Progenitor cell of endocrine pancreas (in vitro differentiated cells): ENCODE results near the gene BEX2. TPM values are rescaled to one million over a fixed set of nuclear protein-coding genes. Genes with fewer than 3 reads are reported as not detected.
"Not testable (repeated sequence)": the region's sequence is repeated elsewhere in the genome, so short reads cannot be mapped to it uniquely, and the experiment has no call there.

Source experiments
- DNase-seq: peaks from one replicate; pipeline ENCODE4 v3.0.0; 2021; ENCODE audit warnings: low spot score; ENCODE audit not compliant: unreplicated experiment
- H3K27ac Mint-ChIP-seq: 2 replicates; pipeline ENCODE4 v1.8.0; 2021; ENCODE audit warnings: mild to moderate bottlenecking, moderate library complexity, mixed read lengths
- H3K27me3 Mint-ChIP-seq: 2 replicates; pipeline ENCODE4 v1.8.0; 2021; ENCODE audit warnings: mixed read lengths
- H3K36me3 Mint-ChIP-seq: 2 replicates; pipeline ENCODE4 v1.8.0; 2022; ENCODE audit warnings: mixed read lengths; ENCODE audit not compliant: insufficient read depth
- H3K4me1 Mint-ChIP-seq: 2 replicates; pipeline ENCODE4 v1.8.0; 2021; ENCODE audit warnings: low read depth, mixed read lengths
- H3K4me3 Mint-ChIP-seq: 2 replicates; pipeline ENCODE4 v1.8.0; 2021; ENCODE audit warnings: low read depth, mild to moderate bottlenecking, moderate library complexity, mixed read lengths
- H3K9me3 Mint-ChIP-seq: 2 replicates; pipeline ENCODE4 v1.8.0; 2021; ENCODE audit warnings: low read depth, mixed read lengths
- CTCF ChIP-seq: fragments of 200-600 bp; sonication (generic); IDR thresholded peaks from one replicate; pipeline ENCODE4 v1.5.0; 2021; ENCODE audit warnings: antibody characterized with exemption, mild to moderate bottlenecking; ENCODE audit not compliant: unreplicated experiment
- long read RNA-seq: library from polyadenylated mRNA; unstranded; transcript quantifications from one replicate; pipeline ENCODE4 v2.0.0, GENCODE V29; 2020
- total RNA-seq: library from RNA; stranded (reverse); gene quantifications from 2 replicates; pipeline ENCODE4 v1.2.1, GENCODE V29; 2021

Gene BEX2
- total RNA-seq, result 36.0 and 42.0 TPM in 2 replicates
- long read RNA-seq, transcript BEX2-202 (3 exons, 899 nt), result major isoform, 7 of 8 reads
- long read RNA-seq, partial matches to known transcripts, result 0 of 8 reads
- long read RNA-seq, other reads (novel, unspliced or antisense), result 0 of 8 reads

GRCh38 chrX:103310555-103311398, at the start of gene BEX2:
Gene BEX2, minus strand, starts transcription at chrX:103310990. Its CDS starts 1,014 bp downstream, at chrX:103309976.
- Mint-ChIP-seq H3K27ac (peak within 1 kb of the TSS; percentile 79), H3K9me3 (peaks cover 8% of the 10 kb centered on the region)

DNA sequence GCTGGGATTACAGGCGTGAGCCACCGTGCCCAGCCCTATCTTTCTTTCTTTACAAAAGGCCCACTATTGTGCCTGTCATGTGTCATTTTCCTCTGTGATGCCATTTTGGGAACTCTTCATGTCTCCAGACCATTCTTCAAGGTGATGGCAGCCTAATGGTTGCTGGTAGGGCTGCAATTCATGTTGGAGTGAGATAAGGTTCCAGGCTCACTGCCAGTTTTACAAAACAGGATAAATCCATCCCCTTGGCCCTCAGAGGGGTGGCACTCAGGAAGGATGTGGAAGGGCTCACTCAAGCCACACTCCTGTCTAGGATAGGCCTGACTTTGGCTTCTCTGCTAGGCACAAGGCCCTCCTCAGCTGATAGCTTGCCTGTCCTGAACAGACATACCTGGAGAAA, 49.3 kb upstream of the BEX2 start:
- H3K27me3 Mint-ChIP-seq, result no peaks in the 10 kb centered on the region
- H3K4me1 Mint-ChIP-seq, result peaks cover 31% of the 10 kb centered on the region
- peaks cover 5% of the 10 kb centered on the region for H3K36me3 Mint-ChIP-seq
- H3K4me3 Mint-ChIP-seq, result no peak overlapping the region
- no peak for TF ChIP-seq CTCF
- H3K27ac Mint-ChIP-seq, result peak overlapping the region; percentile 86
- peaks cover 13% of the 10 kb centered on the region for H3K9me3 Mint-ChIP-seq
- DNase-seq, result no peak

More at GRCh38 chrX:103310555-103311398, at the start of gene BEX2:
- Mint-ChIP-seq H3K27me3 (no peaks in the 10 kb centered on the region), H3K4me3 (peak within 1 kb of the TSS; percentile 80), H3K4me1 (peaks cover 2% of the 10 kb centered on the region), H3K36me3 (peaks cover 2% of the 10 kb centered on the region)
- peak; percentile 65 for DNase-seq
- no peak for TF ChIP-seq CTCF

GRCh38 chrX:103359605-103360004, 48.8 kb upstream of the BEX2 start:
- Mint-ChIP-seq H3K4me1 (peaks cover 31% of the 10 kb centered on the region), H3K9me3 (peaks cover 13% of the 10 kb centered on the region), H3K27ac (peak overlapping the region; percentile 65)
- not testable (repeated sequence) for H3K4me3 Mint-ChIP-seq, H3K36me3 Mint-ChIP-seq, DNase-seq, H3K27me3 Mint-ChIP-seq

- Mint-ChIP-seq H3K9me3 (peaks cover 9% of the 10 kb centered on the region), H3K36me3 (peaks cover 5% of the 10 kb centered on the region), H3K4me1 (peaks cover 28% of the 10 kb centered on the region), H3K4me3 (peak overlapping the region; percentile 98), H3K27me3 (no peaks in the 10 kb centered on the region), H3K27ac (peak overlapping the region; percentile 99)
- DNase-seq, result no peak
- no peak for TF ChIP-seq CTCF
Observed at GRCh38 chrX:103357871-103358270, 47.1 kb upstream of the BEX2 start.

DNA sequence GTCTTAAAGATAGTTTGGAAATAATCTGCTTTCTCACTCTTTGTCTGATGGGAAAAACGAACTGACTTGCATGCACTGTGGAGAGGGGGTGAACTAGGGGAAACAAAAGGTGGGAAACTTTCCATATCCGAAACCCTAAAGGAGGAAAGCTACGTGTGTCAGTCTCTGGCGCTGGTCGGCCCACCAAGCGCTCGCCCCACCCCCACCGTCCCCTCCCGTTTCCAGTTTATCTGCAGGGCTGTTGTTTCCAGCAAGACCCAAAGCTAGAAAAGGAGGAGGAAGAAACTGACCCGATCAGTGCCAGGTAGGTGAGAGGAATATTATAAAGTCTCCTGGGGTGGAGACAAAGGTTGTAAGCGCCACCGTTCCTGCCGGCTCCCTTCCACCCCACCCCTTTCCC, 46.1 kb upstream of the BEX2 start:
- TF ChIP-seq CTCF, result no peak
- DNase-seq, result no peak
- Mint-ChIP-seq H3K4me1 (peaks cover 22% of the 10 kb centered on the region), H3K36me3 (peaks cover 5% of the 10 kb centered on the region), H3K27me3 (no peaks in the 10 kb centered on the region), H3K27ac (peak overlapping the region; percentile 99), H3K4me3 (peak overlapping the region; percentile 98), H3K9me3 (peaks cover 9% of the 10 kb centered on the region)
